ENCODE results near the gene TP53TG5. TPM values are rescaled to one million over a fixed set of nuclear protein-coding genes. Genes with fewer than 3 reads are reported as not detected.

TP53TG5 gene
- total RNA-seq = 0.07 and 0.08 TPM in 2 replicates

DNA sequence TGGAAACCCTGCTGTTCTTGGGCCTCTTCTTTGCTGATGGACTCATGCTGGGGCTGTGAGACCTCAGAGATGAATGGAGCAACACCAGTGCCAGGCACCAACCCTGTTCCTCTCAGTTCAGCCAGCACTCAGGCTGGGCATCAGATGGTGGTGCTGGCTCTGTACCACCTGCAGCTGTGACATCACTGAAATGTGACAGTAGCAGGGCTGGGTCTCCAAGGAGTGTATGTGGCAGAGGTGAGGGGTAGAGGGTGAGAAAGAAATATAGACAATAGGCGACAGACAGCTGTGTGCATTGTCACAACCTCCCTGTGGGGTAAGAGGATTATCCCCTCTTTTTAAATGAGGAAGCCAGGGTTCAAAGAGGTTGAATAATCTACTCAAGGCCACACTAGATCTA is at the start of gene TP53TG5:
Gene TP53TG5, minus strand, starts transcription at position 135 of the 400 bp plus-strand sequence. Its CDS starts 89 bp downstream, at position 46.
- H3K4me3 Mint-ChIP-seq = no peak within 1 kb of the TSS
- peaks cover 3% of the 10 kb centered on the region for H3K36me3 Mint-ChIP-seq (ENCODE audit: low read depth)
- H3K27me3 Mint-ChIP-seq (ENCODE audit: insufficient read depth) = no peaks in the 10 kb centered on the region
- no peaks in the 10 kb centered on the region for H3K9me3 Mint-ChIP-seq
- peak within 1 kb of the TSS; percentile 55 for H3K27ac Mint-ChIP-seq
- peaks cover 13% of the 10 kb centered on the region for H3K4me1 Mint-ChIP-seq (ENCODE audit: low read depth)
- intact Hi-C loops (cut with micrococcal nuclease) = no loop called here
- DNase-seq (ENCODE audit: low spot score) = no peak

DNA sequence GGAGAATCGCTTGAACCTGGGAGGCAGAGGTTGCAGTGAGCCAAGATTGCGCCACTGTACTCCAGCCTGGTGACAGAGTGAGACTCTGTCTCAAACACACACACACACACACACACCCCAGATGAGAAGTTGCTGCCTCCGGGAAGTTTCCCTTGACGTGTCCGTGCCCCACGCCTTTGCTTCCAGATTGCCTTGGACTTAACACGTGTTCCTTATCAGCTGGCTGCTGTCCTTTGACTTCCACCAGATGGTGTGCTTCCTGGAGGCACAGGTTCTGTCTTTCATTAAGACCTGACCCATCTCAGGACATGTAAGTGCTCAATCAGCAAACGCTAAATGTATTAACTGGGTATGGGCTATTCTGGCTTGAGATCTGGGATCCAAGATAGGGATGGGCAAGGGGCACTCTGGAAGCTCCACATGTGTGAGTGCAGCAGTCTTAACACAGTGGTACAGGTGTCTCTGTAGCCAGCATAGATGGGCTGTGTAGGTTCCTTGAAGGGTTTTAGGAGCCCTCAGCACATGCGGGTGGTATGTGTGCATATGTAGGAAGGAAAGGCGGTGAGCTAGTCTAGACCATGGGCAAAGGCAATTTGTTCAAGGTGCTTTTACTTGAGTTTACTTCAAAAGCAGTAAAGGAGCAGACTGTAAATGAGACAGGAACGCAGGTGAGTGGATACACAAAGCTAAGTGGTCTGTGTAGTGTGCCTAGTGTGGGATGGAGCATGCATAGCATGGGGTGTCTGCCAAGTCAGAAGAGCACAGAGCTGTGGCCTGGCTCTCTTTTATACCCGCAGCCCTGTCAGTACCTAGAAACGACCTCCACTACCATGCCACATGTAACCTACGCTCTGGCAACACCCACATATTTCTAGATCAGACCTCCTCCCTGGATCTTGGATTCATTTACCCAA is 49.4 kb upstream of the TP53TG5 start:
- intact Hi-C loops (cut with micrococcal nuclease) = no loop called here
- H3K27ac Mint-ChIP-seq = no peak overlapping the region
- H3K27me3 Mint-ChIP-seq (ENCODE audit: insufficient read depth) = no peaks in the 10 kb centered on the region
- peaks cover 24% of the 10 kb centered on the region for H3K36me3 Mint-ChIP-seq (ENCODE audit: low read depth)
- no peaks in the 10 kb centered on the region for H3K9me3 Mint-ChIP-seq
- no peak for DNase-seq (ENCODE audit: low spot score)
- peaks cover 7% of the 10 kb centered on the region for H3K4me1 Mint-ChIP-seq (ENCODE audit: low read depth)
- H3K4me3 Mint-ChIP-seq = no peak overlapping the region

DNA sequence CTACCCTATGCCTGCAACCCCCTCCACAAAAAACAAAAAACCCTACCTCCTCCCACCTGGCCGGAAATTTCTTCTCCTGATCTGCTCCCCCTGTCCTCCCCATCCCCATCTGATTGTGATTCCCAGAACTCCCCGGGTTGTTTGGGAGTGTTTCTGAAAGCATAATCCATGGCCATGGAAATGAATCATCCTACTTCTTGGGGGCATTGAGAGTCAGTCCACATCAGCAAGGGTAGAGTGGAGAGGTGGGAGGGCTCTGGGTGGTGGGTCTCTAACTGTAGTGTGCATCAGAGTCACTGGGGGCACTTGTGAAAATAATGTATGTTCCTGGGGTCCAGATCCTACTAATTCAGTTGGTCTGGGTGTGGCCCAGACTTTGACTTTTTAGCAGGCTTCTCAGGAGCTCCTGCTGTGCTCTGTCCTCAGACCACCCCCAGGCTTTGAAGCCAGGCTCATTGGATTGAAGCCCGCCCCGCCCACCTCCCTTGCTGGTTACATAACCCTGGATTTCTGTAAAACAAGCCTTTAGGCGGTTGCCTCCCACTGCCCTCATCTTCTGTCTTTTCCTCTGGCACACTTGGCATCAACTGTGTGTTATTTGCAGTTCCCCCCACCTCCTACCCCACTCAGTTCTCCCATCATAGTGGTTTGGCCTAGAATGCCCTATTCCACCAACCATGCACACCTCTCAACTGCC is 48.3 kb upstream of the TP53TG5 start:
- H3K27me3 Mint-ChIP-seq (ENCODE audit: insufficient read depth) = no peaks in the 10 kb centered on the region

DNA sequence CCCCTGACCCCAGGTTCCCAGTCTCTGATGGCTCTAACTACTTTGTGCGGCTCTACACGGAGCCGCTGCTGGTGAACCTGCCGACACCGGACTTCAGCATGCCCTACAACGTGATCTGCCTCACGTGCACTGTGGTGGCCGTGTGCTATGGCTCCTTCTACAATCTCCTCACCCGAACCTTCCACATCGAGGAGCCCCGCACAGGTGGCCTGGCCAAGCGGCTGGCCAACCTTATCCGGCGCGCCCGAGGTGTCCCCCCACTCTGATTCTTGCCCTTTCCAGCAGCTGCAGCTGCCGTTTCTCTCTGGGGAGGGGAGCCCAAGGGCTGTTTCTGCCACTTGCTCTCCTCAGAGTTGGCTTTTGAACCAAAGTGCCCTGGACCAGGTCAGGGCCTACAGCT is 47.4 kb upstream of the TP53TG5 start:
- Mint-ChIP-seq H3K27me3 (ENCODE audit: insufficient read depth) (no peaks in the 10 kb centered on the region), H3K9me3 (no peaks in the 10 kb centered on the region), H3K27ac (no peak overlapping the region), H3K36me3 (ENCODE audit: low read depth) (peaks cover 23% of the 10 kb centered on the region), H3K4me1 (ENCODE audit: low read depth) (no peaks in the 10 kb centered on the region), H3K4me3 (no peak overlapping the region)
- intact Hi-C loops (cut with micrococcal nuclease) = no loop called here
- DNase-seq (ENCODE audit: low spot score) = no peak

More for the DNA sequence above, 48.3 kb upstream of the TP53TG5 start:
- no peak overlapping the region for H3K4me3 Mint-ChIP-seq
- H3K36me3 Mint-ChIP-seq (ENCODE audit: low read depth) = peaks cover 22% of the 10 kb centered on the region
- DNase-seq (ENCODE audit: low spot score) = no peak
- intact Hi-C loops (cut with micrococcal nuclease) = no loop called here
- H3K9me3 Mint-ChIP-seq = no peaks in the 10 kb centered on the region
- no peaks in the 10 kb centered on the region for H3K4me1 Mint-ChIP-seq (ENCODE audit: low read depth)
- no peak overlapping the region for H3K27ac Mint-ChIP-seq

DNA sequence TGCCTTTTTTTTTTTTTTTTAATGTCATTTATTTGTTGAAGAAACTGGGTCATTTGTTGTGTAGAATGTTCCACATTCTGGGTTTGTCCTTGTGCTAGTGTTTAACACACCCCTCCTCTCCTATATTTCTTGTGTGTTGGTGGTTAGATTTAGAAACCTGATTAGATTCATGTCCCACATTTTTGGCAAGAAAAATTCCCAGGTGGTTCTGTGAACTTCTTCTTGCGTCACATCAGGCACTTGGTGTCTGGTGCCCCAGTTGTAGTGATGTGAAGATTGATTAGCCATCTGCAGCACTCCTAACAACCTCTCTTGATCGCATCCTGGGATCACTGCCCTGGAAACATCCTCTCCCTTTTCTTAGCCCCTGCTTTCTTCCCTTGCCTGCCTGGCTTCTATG is 45.6 kb upstream of the TP53TG5 start:
- Mint-ChIP-seq H3K4me3 (no peak overlapping the region), H3K9me3 (no peaks in the 10 kb centered on the region), H3K27ac (peak overlapping the region; percentile 62), H3K27me3 (ENCODE audit: insufficient read depth) (no peaks in the 10 kb centered on the region), H3K4me1 (ENCODE audit: low read depth) (peaks cover 6% of the 10 kb centered on the region), H3K36me3 (ENCODE audit: low read depth) (peaks cover 34% of the 10 kb centered on the region)
- no peak for DNase-seq (ENCODE audit: low spot score)
- intact Hi-C loops (cut with micrococcal nuclease) = no loop called here

DNA sequence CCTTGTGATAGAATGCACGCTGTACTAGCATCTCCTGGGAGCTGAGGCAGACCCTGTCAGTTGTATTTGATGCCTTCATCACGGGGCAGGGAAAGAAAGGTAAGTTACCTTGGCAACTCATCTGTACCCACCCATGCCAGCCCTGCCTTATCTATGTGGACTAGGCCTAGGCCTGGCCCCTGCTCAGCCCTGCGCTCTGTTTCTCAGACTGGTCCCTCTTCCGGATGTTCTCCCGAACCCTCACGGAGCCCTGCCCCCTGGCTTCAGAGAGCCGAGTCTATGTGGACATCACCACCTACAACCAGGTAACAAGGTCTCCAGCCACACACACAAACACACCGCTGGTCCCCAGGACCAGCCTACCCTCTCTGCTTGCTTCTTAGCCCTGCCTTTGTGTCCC is 42.0 kb upstream of the TP53TG5 start:
- H3K4me3 Mint-ChIP-seq = no peak overlapping the region
- peaks cover 35% of the 10 kb centered on the region for H3K36me3 Mint-ChIP-seq (ENCODE audit: low read depth)
- DNase-seq (ENCODE audit: low spot score) = no peak
- peaks cover 36% of the 10 kb centered on the region for H3K4me1 Mint-ChIP-seq (ENCODE audit: low read depth)
- H3K9me3 Mint-ChIP-seq = no peaks in the 10 kb centered on the region
- no peak overlapping the region for H3K27ac Mint-ChIP-seq
- intact Hi-C loops (cut with micrococcal nuclease) = no loop called here
- H3K27me3 Mint-ChIP-seq (ENCODE audit: insufficient read depth) = no peaks in the 10 kb centered on the region

DNA sequence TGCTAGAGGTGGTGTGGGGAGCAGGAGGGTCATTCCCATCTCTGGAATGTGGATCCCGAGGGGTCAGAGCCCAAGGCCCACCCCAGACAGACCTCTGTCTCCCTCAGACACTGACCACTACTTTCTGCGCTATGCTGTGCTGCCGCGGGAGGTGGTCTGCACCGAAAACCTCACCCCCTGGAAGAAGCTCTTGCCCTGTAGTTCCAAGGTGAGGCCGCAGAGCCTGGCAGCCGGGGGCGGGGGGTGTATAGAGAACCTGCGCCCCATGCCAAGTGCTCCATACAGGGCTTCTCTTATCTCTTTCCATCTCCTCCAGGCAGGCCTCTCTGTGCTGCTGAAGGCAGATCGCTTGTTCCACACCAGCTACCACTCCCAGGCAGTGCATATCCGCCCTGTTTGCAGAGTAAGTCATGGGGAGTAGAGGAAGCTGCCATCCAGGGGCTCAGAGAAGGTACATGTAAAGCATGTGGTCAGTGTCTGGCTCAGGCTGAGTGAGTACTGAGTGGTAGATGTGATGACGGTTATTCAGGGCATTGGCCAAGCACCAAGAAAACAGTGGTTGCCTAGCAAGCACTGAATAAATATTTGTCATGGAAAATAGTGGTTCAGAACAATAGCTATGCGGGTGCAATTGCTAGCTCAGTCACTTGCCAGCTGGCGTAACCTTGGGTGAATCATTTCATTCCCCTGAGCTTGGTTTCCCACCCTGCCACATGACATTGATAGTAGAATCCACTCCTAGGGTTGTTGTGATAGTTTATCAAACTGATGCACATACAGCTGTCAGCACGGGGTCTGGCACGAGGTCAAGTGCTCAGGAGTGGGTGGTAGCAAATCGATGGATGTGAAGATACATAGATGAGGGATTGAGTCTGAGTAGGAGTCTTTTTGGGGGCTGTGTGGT is 41.3 kb upstream of the TP53TG5 start:
- no peak for DNase-seq (ENCODE audit: low spot score)
- Mint-ChIP-seq H3K9me3 (no peaks in the 10 kb centered on the region), H3K4me1 (ENCODE audit: low read depth) (peaks cover 39% of the 10 kb centered on the region), H3K27ac (peak overlapping the region; percentile 88), H3K4me3 (no peak overlapping the region), H3K36me3 (ENCODE audit: low read depth) (peaks cover 30% of the 10 kb centered on the region), H3K27me3 (ENCODE audit: insufficient read depth) (no peaks in the 10 kb centered on the region)
- intact Hi-C loops (cut with micrococcal nuclease) = loop anchor here (10.0 kb wide), 1 partner anchor 455 kb away; the partner anchor contains the start of genes STK4 and TOMM34

DNA sequence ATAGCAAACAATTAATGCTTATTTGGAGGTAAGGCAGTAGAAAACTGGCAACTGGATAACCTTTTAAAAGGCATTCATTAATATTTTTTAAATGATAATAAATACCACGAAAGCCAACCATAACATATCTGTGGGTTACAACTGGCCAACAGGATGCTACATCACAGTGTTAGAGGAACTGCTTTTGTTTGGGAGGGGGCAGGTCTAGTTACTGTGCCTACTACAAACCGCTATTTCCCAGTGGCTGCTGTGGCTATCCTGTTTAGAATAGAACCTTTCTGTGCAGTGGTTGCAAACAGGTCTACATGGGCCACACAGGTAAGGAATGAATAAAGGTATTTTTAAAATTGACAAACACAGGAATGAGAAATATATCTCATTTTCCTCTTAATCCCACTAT is 38.8 kb upstream of the TP53TG5 start:
- Mint-ChIP-seq H3K27me3 (ENCODE audit: insufficient read depth) (no peaks in the 10 kb centered on the region), H3K36me3 (ENCODE audit: low read depth) (peaks cover 24% of the 10 kb centered on the region), H3K27ac (peak overlapping the region; percentile 90), H3K4me3 (peak overlapping the region; percentile 94), H3K4me1 (ENCODE audit: low read depth) (peaks cover 39% of the 10 kb centered on the region), H3K9me3 (no peaks in the 10 kb centered on the region)
- DNase-seq (ENCODE audit: low spot score) = no peak
- intact Hi-C loops (cut with micrococcal nuclease) = loop anchor here (1.0 to 10.0 kb wide), 6 partner anchors 10 to 452 kb away; partner anchors contain the start of genes ACOT8, STK4, SYS1 and TOMM34

DNA sequence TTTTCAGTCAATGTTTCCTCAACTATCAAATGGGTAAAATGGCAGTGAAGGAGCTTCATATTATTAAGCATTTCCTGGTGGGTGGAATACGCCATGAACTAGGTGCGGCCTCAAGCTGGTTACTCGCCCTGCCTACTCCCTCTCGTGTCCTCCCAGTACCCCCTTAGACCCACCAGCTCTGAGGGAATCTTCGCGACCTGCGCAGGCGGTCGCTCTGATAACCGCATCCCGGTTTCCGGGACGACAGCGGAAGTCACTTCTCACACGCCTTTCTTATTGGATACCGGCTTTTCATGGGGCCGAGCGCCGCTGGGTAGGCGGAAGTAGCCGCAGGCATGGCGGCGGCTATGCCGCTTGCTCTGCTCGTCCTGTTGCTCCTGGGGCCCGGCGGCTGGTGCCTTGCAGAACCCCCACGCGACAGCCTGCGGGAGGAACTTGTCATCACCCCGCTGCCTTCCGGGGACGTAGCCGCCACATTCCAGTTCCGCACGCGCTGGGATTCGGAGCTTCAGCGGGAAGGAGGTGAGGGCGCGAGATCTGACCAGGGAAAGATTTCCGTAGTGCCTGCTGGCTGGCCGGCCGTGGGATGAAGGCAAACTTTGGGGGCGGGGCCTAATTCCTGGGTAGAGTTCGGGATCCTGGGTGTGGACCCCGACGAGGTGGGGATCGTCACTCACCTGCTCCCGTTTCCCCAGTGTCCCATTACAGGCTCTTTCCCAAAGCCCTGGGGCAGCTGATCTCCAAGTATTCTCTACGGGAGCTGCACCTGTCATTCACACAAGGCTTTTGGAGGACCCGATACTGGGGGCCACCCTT is 37.9 kb upstream of the TP53TG5 start, which contains the start of gene PIGT:
Gene PIGT, plus strand, starts transcription at position 320 of the 816 bp plus-strand sequence. Its CDS starts 16 bp downstream, at position 336.
- Mint-ChIP-seq H3K36me3 (ENCODE audit: low read depth) (peaks cover 26% of the 10 kb centered on the region), H3K9me3 (no peaks in the 10 kb centered on the region), H3K4me1 (ENCODE audit: low read depth) (peaks cover 39% of the 10 kb centered on the region), H3K27ac (peak within 1 kb of the TSS; percentile 90), H3K27me3 (ENCODE audit: insufficient read depth) (no peaks in the 10 kb centered on the region), H3K4me3 (peak within 1 kb of the TSS; percentile 94)
- DNase-seq (ENCODE audit: low spot score) = peak; percentile 86
- intact Hi-C loops (cut with micrococcal nuclease) = loop anchor here (1.0 to 10.0 kb wide), 6 partner anchors 9 to 451 kb away; partner anchors contain the start of genes ACOT8, STK4, SYS1 and TOMM34

DNA sequence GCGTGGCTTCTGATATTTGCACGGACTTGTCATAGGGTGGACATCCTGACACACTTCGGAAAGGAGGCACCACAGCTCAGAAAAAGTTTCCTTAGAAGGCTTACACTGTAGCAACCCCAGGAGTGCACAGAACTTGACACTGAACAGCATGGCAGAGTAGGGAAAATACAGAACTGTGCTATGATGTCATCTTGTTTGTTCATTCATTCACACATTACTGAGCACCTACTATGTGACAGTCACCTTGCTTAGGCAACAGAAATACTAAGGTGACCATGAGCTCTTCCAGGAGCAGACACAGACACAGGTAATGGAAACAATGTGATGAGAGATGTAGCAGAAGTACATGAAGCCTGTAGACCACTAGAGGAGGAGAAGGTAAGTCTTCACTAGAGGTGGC is 35.4 kb upstream of the TP53TG5 start:
- Mint-ChIP-seq H3K4me3 (no peak overlapping the region), H3K4me1 (ENCODE audit: low read depth) (peaks cover 37% of the 10 kb centered on the region), H3K36me3 (ENCODE audit: low read depth) (peaks cover 12% of the 10 kb centered on the region), H3K27me3 (ENCODE audit: insufficient read depth) (no peaks in the 10 kb centered on the region), H3K27ac (no peak overlapping the region), H3K9me3 (no peaks in the 10 kb centered on the region)
- no peak for DNase-seq (ENCODE audit: low spot score)
- intact Hi-C loops (cut with micrococcal nuclease) = loop anchor here (10.0 kb wide), 1 partner anchor 449 kb away; the partner anchor contains the start of genes STK4 and TOMM34

DNA sequence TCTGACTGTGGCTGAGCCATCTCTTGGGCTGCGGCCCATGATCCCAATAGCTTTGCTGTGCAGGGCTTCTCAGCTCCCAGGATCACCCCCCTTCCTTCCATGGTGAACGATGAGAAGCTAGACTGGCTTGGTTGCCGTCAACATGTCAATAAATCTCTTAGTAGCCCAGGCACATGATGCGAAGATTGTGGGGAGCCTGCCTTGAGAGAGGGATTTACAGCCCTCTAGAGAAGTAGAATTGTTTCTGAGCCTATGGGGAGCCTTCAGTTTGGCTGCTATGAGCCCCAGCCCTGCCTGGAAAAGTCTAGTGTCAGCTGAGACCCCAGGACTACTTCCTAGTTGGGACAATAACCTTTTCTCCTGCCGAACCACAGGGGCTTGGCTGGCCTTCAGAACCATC is 34.5 kb upstream of the TP53TG5 start:
- Mint-ChIP-seq H3K4me1 (ENCODE audit: low read depth) (peaks cover 36% of the 10 kb centered on the region), H3K9me3 (no peaks in the 10 kb centered on the region), H3K27me3 (ENCODE audit: insufficient read depth) (no peaks in the 10 kb centered on the region), H3K4me3 (no peak overlapping the region), H3K27ac (no peak overlapping the region), H3K36me3 (ENCODE audit: low read depth) (peaks cover 5% of the 10 kb centered on the region)
- intact Hi-C loops (cut with micrococcal nuclease) = loop anchor here (10.0 kb wide), 1 partner anchor 448 kb away; the partner anchor contains the start of genes STK4 and TOMM34
- DNase-seq (ENCODE audit: low spot score) = no peak

All from activated T-helper 1 cell treated with anti-CD3 and anti-CD28 coated beads, Interleukin-12 subunit alpha, Interleukin-12 subunit beta, Interleukin-2, Interleukin-4 antibody, amounts not matched to agents 30 ng/mL and 10 ng/mL and 1 ng/mL, durations not matched to agents 14 hours and 24 hours and 36 hours (primary cell).